Stimulated activated memory B cell treated with anti-CD40 and anti-IgM and Interleukin-4, amounts not matched to agents 10 μg/mL and 1 μg/mL and 100 μg/mL, for 72 hours (primary cell): ENCODE results near the gene IGSF8.
"Not testable (repeated sequence)": the region's sequence is repeated elsewhere in the genome, so short reads cannot be mapped to it uniquely, and the experiment has no call there.

ENCODE experiments used
- ATAC-seq: fragments of 150-1000 bp; cut with Tn5 transposase; 2 replicates; pipeline ENCODE4 v1.10.0; 2021
- H3K27ac Mint-ChIP-seq: one replicate; pipeline ENCODE4 v1.8.0; 2022; ENCODE audit warnings: mild to moderate bottlenecking, mixed read lengths
- H3K27me3 Mint-ChIP-seq: one replicate; pipeline ENCODE4 v1.8.0; 2022; ENCODE audit warnings: mixed read lengths
- H3K36me3 Mint-ChIP-seq: one replicate; pipeline ENCODE4 v1.8.0; 2022; ENCODE audit warnings: mixed read lengths
- H3K4me1 Mint-ChIP-seq: one replicate; pipeline ENCODE4 v1.8.0; 2022; ENCODE audit warnings: mixed read lengths
- H3K4me3 Mint-ChIP-seq: one replicate; pipeline ENCODE4 v1.8.0; 2022; ENCODE audit warnings: mild to moderate bottlenecking, moderate library complexity, mixed read lengths
- H3K9me3 Mint-ChIP-seq: one replicate; pipeline ENCODE4 v1.8.0; 2022; ENCODE audit warnings: mixed read lengths

Gene IGSF8

GRCh38 chr1:160130486-160130885, 32.1 kb upstream of the IGSF8 start:
- no peak for ATAC-seq
- Mint-ChIP-seq H3K4me1 (no peaks in the 10 kb centered on the region), H3K27me3 (peaks cover 29% of the 10 kb centered on the region), H3K36me3 (no peaks in the 10 kb centered on the region), H3K9me3 (no peaks in the 10 kb centered on the region), H3K4me3 (no peak overlapping the region), H3K27ac (no peak overlapping the region)

GRCh38 chr1:160129966-160130365, 31.5 kb upstream of the IGSF8 start:
- Mint-ChIP-seq H3K9me3 (no peaks in the 10 kb centered on the region), H3K36me3 (no peaks in the 10 kb centered on the region), H3K4me1 (no peaks in the 10 kb centered on the region), H3K27me3 (peaks cover 25% of the 10 kb centered on the region), H3K4me3 (no peak overlapping the region), H3K27ac (no peak overlapping the region)
- no peak for ATAC-seq

GRCh38 chr1:160129558-160129957, 31.1 kb upstream of the IGSF8 start:
- no peaks in the 10 kb centered on the region for H3K4me1 Mint-ChIP-seq
- peaks cover 20% of the 10 kb centered on the region for H3K27me3 Mint-ChIP-seq

GRCh38 chr1:160129046-160129445, 30.6 kb upstream of the IGSF8 start:
- H3K9me3 Mint-ChIP-seq: no peaks in the 10 kb centered on the region
- no peak for ATAC-seq
- H3K27me3 Mint-ChIP-seq: peaks cover 15% of the 10 kb centered on the region
- no peak overlapping the region for H3K27ac Mint-ChIP-seq
- H3K36me3 Mint-ChIP-seq: no peaks in the 10 kb centered on the region
- no peaks in the 10 kb centered on the region for H3K4me1 Mint-ChIP-seq
- no peak overlapping the region for H3K4me3 Mint-ChIP-seq

More at GRCh38 chr1:160129558-160129957, 31.1 kb upstream of the IGSF8 start:
- ATAC-seq: no peak
- no peak overlapping the region for H3K4me3 Mint-ChIP-seq
- H3K9me3 Mint-ChIP-seq: no peaks in the 10 kb centered on the region
- no peak overlapping the region for H3K27ac Mint-ChIP-seq
- H3K36me3 Mint-ChIP-seq: no peaks in the 10 kb centered on the region

GRCh38 chr1:160128636-160129035, 30.2 kb upstream of the IGSF8 start:
- Mint-ChIP-seq H3K27ac (no peak overlapping the region), H3K9me3 (no peaks in the 10 kb centered on the region), H3K4me1 (no peaks in the 10 kb centered on the region), H3K27me3 (peaks cover 11% of the 10 kb centered on the region), H3K4me3 (no peak overlapping the region), H3K36me3 (no peaks in the 10 kb centered on the region)
- ATAC-seq: no peak

- peaks cover 15% of the 10 kb centered on the region for H3K27me3 Mint-ChIP-seq
- H3K9me3 Mint-ChIP-seq: no peaks in the 10 kb centered on the region
- no peaks in the 10 kb centered on the region for H3K36me3 Mint-ChIP-seq
- H3K27ac Mint-ChIP-seq: no peak overlapping the region
- no peak overlapping the region for H3K4me3 Mint-ChIP-seq
- H3K4me1 Mint-ChIP-seq: no peaks in the 10 kb centered on the region
- ATAC-seq: no peak
Measured at GRCh38 chr1:160127865-160128523, 29.6 kb upstream of the IGSF8 start.

GRCh38 chr1:160127381-160127780, 29.0 kb upstream of the IGSF8 start:
- Mint-ChIP-seq H3K27me3 (peaks cover 15% of the 10 kb centered on the region), H3K36me3 (no peaks in the 10 kb centered on the region), H3K4me1 (no peaks in the 10 kb centered on the region), H3K27ac (no peak overlapping the region), H3K4me3 (no peak overlapping the region), H3K9me3 (no peaks in the 10 kb centered on the region)
- ATAC-seq: no peak

- not testable (repeated sequence) for H3K36me3 Mint-ChIP-seq, H3K9me3 Mint-ChIP-seq, H3K4me1 Mint-ChIP-seq, ATAC-seq, H3K27ac Mint-ChIP-seq, H3K4me3 Mint-ChIP-seq
- H3K27me3 Mint-ChIP-seq: peaks cover 15% of the 10 kb centered on the region
Measured at GRCh38 chr1:160126342-160126741, 27.9 kb upstream of the IGSF8 start.

- no peaks in the 10 kb centered on the region for H3K9me3 Mint-ChIP-seq
- H3K4me3 Mint-ChIP-seq: no peak overlapping the region
- peaks cover 11% of the 10 kb centered on the region for H3K27me3 Mint-ChIP-seq
- no peak for ATAC-seq
- H3K4me1 Mint-ChIP-seq: no peaks in the 10 kb centered on the region
- no peaks in the 10 kb centered on the region for H3K36me3 Mint-ChIP-seq
- no peak overlapping the region for H3K27ac Mint-ChIP-seq
Measured at GRCh38 chr1:160125746-160126145, 27.3 kb upstream of the IGSF8 start.

- H3K9me3 Mint-ChIP-seq: no peaks in the 10 kb centered on the region
- no peaks in the 10 kb centered on the region for H3K4me1 Mint-ChIP-seq
- ATAC-seq: no peak
- H3K36me3 Mint-ChIP-seq: no peaks in the 10 kb centered on the region
- no peak overlapping the region for H3K27ac Mint-ChIP-seq
- H3K27me3 Mint-ChIP-seq: peaks cover 14% of the 10 kb centered on the region
- no peak overlapping the region for H3K4me3 Mint-ChIP-seq
Measured at GRCh38 chr1:160124705-160125478, 26.5 kb upstream of the IGSF8 start.

- no peaks in the 10 kb centered on the region for H3K9me3 Mint-ChIP-seq
- H3K4me3 Mint-ChIP-seq: no peak overlapping the region
- no peak for ATAC-seq
- H3K36me3 Mint-ChIP-seq: no peaks in the 10 kb centered on the region
- H3K27me3 Mint-ChIP-seq: peaks cover 15% of the 10 kb centered on the region
- H3K27ac Mint-ChIP-seq: no peak overlapping the region
- no peaks in the 10 kb centered on the region for H3K4me1 Mint-ChIP-seq
Measured at GRCh38 chr1:160123726-160124125, 25.3 kb upstream of the IGSF8 start.

- H3K4me3 Mint-ChIP-seq: no peak overlapping the region
- ATAC-seq: no peak
- peaks cover 22% of the 10 kb centered on the region for H3K27me3 Mint-ChIP-seq
- H3K9me3 Mint-ChIP-seq: no peaks in the 10 kb centered on the region
- no peak overlapping the region for H3K27ac Mint-ChIP-seq
- no peaks in the 10 kb centered on the region for H3K36me3 Mint-ChIP-seq
- no peaks in the 10 kb centered on the region for H3K4me1 Mint-ChIP-seq
Measured at GRCh38 chr1:160122978-160123495, 24.6 kb upstream of the IGSF8 start.

GRCh38 chr1:160121388-160121787, 23.0 kb upstream of the IGSF8 start:
- no peak for ATAC-seq
- H3K27ac Mint-ChIP-seq: no peak overlapping the region
- H3K4me3 Mint-ChIP-seq: no peak overlapping the region
- H3K4me1 Mint-ChIP-seq: no peaks in the 10 kb centered on the region
- no peaks in the 10 kb centered on the region for H3K9me3 Mint-ChIP-seq
- no peaks in the 10 kb centered on the region for H3K36me3 Mint-ChIP-seq
- peaks cover 31% of the 10 kb centered on the region for H3K27me3 Mint-ChIP-seq

GRCh38 chr1:160120797-160121196, 22.4 kb upstream of the IGSF8 start:
- Mint-ChIP-seq H3K4me1 (no peaks in the 10 kb centered on the region), H3K4me3 (no peak overlapping the region), H3K9me3 (no peaks in the 10 kb centered on the region), H3K27ac (no peak overlapping the region), H3K36me3 (no peaks in the 10 kb centered on the region), H3K27me3 (peaks cover 37% of the 10 kb centered on the region)
- ATAC-seq: no peak

- H3K27me3 Mint-ChIP-seq: peaks cover 54% of the 10 kb centered on the region
- no peaks in the 10 kb centered on the region for H3K36me3 Mint-ChIP-seq
Measured at GRCh38 chr1:160118928-160119327, 20.5 kb upstream of the IGSF8 start.

GRCh38 chr1:160117709-160118183, 19.3 kb upstream of the IGSF8 start:
- no peaks in the 10 kb centered on the region for H3K4me1 Mint-ChIP-seq
- no peaks in the 10 kb centered on the region for H3K9me3 Mint-ChIP-seq
- no peaks in the 10 kb centered on the region for H3K36me3 Mint-ChIP-seq
- H3K4me3 Mint-ChIP-seq: no peak overlapping the region
- no peak overlapping the region for H3K27ac Mint-ChIP-seq
- peaks cover 60% of the 10 kb centered on the region for H3K27me3 Mint-ChIP-seq
- no peak for ATAC-seq

More at GRCh38 chr1:160118928-160119327, 20.5 kb upstream of the IGSF8 start:
- no peak overlapping the region for H3K4me3 Mint-ChIP-seq
- H3K27ac Mint-ChIP-seq: no peak overlapping the region
- no peaks in the 10 kb centered on the region for H3K4me1 Mint-ChIP-seq
- no peak for ATAC-seq
- no peaks in the 10 kb centered on the region for H3K9me3 Mint-ChIP-seq
